ENCODE results near the gene RNF32. TPM values are rescaled to one million over a fixed set of nuclear protein-coding genes. Genes with fewer than 3 reads are reported as not detected.

The RNF32 gene
- total and polyA plus RNA-seq, 2 donors: 1.2 to 3.1 TPM

- Histone ChIP-seq H3K9me3 (ENCODE audit: control insufficient read depth in 2 of 2, insufficient read depth in 1 of 2, low read length in 1 of 2) (no peaks in the 10 kb centered on the region), H3K27ac (ENCODE audit: low read depth in 1 of 2, low read length in 1 of 2) (no peak overlapping the region), H3K27me3 (ENCODE audit: control insufficient read depth in 2 of 2, insufficient read depth in 1 of 2, low read length in 1 of 2) (peaks cover 0 to 6% of the 10 kb centered on the region in 2 donors), H3K36me3 (ENCODE audit: control insufficient read depth in 2 of 2, insufficient read depth in 2 of 2, low read length in 1 of 2) (no peaks in the 10 kb centered on the region), H3K4me1 (ENCODE audit: control insufficient read depth in 2 of 2, insufficient read depth in 2 of 2, low read length in 2 of 2) (no peaks in the 10 kb centered on the region), H3K4me3 (ENCODE audit: low read length in 2 of 2) (no peak overlapping the region)
- 96% methylated on average over 4 of the region's 4 CpGs for WGBS
- DNase-seq (ENCODE audit: low read depth in 6 of 9, low spot score in 9 of 9): no peak
Measured at GRCh38 chr7:156651474-156651873, 10.9 kb downstream of the RNF32 start.

- Histone ChIP-seq H3K27ac (ENCODE audit: low read depth in 1 of 2, low read length in 1 of 2) (no peak overlapping the region), H3K4me3 (ENCODE audit: low read length in 2 of 2) (no peak overlapping the region), H3K4me1 (ENCODE audit: control insufficient read depth in 2 of 2, insufficient read depth in 2 of 2, low read length in 2 of 2) (no peaks in the 10 kb centered on the region), H3K27me3 (ENCODE audit: control insufficient read depth in 2 of 2, insufficient read depth in 1 of 2, low read length in 1 of 2) (peaks cover 0 to 6% of the 10 kb centered on the region in 2 donors), H3K9me3 (ENCODE audit: control insufficient read depth in 2 of 2, insufficient read depth in 1 of 2, low read length in 1 of 2) (no peaks in the 10 kb centered on the region), H3K36me3 (ENCODE audit: control insufficient read depth in 2 of 2, insufficient read depth in 2 of 2, low read length in 1 of 2) (no peaks in the 10 kb centered on the region)
- 97% methylated on average over 8 of the region's 8 CpGs for WGBS
- no peak for DNase-seq (ENCODE audit: low read depth in 6 of 9, low spot score in 9 of 9)
Measured at GRCh38 chr7:156652886-156653568, 12.5 kb downstream of the RNF32 start.

DNA sequence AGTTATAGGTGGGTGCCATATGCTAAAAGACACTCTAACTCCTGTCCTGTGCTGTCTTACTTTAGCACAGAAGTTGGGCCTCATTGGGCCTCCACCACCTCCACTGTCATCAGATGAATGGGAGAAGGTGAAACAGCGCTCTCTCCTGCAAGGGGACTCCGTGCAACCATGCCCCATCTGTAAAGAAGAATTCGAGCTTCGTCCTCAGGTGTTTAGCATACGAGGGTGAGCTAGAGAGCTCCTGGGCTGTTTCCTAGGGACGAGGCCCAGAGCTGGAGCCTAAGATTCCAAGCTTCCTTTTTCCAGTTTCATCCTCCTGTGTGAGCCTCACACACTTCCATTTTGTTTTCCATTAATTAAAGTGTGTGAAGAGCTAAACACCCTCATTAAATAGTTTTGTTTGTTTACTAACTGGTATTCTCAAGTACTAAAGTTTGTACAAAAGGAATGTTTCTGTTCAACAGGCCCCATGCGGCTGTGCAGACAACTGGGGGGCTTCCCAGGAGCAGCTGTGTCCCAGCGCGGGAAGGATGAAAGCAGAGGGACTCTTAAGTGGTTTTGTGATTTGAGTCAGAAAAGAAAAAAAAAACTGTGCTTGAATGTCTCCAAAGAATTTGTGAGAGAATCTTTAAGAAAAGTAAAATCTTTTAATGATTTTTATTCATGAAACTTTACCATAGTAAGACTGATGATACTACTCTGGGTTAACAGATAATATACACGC is 14.1 kb downstream of the RNF32 start:
- peak in 1 of 9 donors; percentile 44 for DNase-seq (ENCODE audit: low read depth in 6 of 9, low spot score in 9 of 9)
- Histone ChIP-seq H3K27me3 (ENCODE audit: control insufficient read depth in 2 of 2, insufficient read depth in 1 of 2, low read length in 1 of 2) (peaks cover 0 to 6% of the 10 kb centered on the region in 2 donors), H3K9me3 (ENCODE audit: control insufficient read depth in 2 of 2, insufficient read depth in 1 of 2, low read length in 1 of 2) (no peaks in the 10 kb centered on the region), H3K4me3 (ENCODE audit: low read length in 2 of 2) (no peak overlapping the region), H3K36me3 (ENCODE audit: control insufficient read depth in 2 of 2, insufficient read depth in 2 of 2, low read length in 1 of 2) (no peaks in the 10 kb centered on the region), H3K27ac (ENCODE audit: low read depth in 1 of 2, low read length in 1 of 2) (no peak overlapping the region), H3K4me1 (ENCODE audit: control insufficient read depth in 2 of 2, insufficient read depth in 2 of 2, low read length in 2 of 2) (no peaks in the 10 kb centered on the region)
- 90% methylated on average over 10 of the region's 10 CpGs for WGBS

GRCh38 chr7:156655251-156655650 is 14.7 kb downstream of the RNF32 start:
- Histone ChIP-seq H3K9me3 (ENCODE audit: control insufficient read depth in 2 of 2, insufficient read depth in 1 of 2, low read length in 1 of 2) (no peaks in the 10 kb centered on the region), H3K4me3 (ENCODE audit: low read length in 2 of 2) (no peak overlapping the region), H3K4me1 (ENCODE audit: control insufficient read depth in 2 of 2, insufficient read depth in 2 of 2, low read length in 2 of 2) (no peaks in the 10 kb centered on the region), H3K36me3 (ENCODE audit: control insufficient read depth in 2 of 2, insufficient read depth in 2 of 2, low read length in 1 of 2) (no peaks in the 10 kb centered on the region), H3K27me3 (ENCODE audit: control insufficient read depth in 2 of 2, insufficient read depth in 1 of 2, low read length in 1 of 2) (peaks cover 0 to 4% of the 10 kb centered on the region in 2 donors), H3K27ac (ENCODE audit: low read depth in 1 of 2, low read length in 1 of 2) (no peak overlapping the region)
- WGBS: 85% methylated on average over 6 of the region's 6 CpGs
- peak in 1 of 9 donors; percentile 13 for DNase-seq (ENCODE audit: low read depth in 6 of 9, low spot score in 9 of 9)

- H3K27me3 ChIP-seq (ENCODE audit: control insufficient read depth in 2 of 2, insufficient read depth in 1 of 2, low read length in 1 of 2): no peaks in the 10 kb centered on the region
- no peaks in the 10 kb centered on the region for H3K9me3 ChIP-seq (ENCODE audit: control insufficient read depth in 2 of 2, insufficient read depth in 1 of 2, low read length in 1 of 2)
- WGBS: 95% methylated on average over 4 of the region's 4 CpGs
- no peak overlapping the region for H3K27ac ChIP-seq (ENCODE audit: low read depth in 1 of 2, low read length in 1 of 2)
- no peaks in the 10 kb centered on the region for H3K36me3 ChIP-seq (ENCODE audit: control insufficient read depth in 2 of 2, insufficient read depth in 2 of 2, low read length in 1 of 2)
- no peak for DNase-seq (ENCODE audit: low read depth in 6 of 9, low spot score in 9 of 9)
- H3K4me3 ChIP-seq (ENCODE audit: low read length in 2 of 2): no peak overlapping the region
- no peaks in the 10 kb centered on the region for H3K4me1 ChIP-seq (ENCODE audit: control insufficient read depth in 2 of 2, insufficient read depth in 2 of 2, low read length in 2 of 2)
Measured at GRCh38 chr7:156655983-156656382, 15.4 kb downstream of the RNF32 start.

- H3K27me3 ChIP-seq (ENCODE audit: control insufficient read depth in 2 of 2, insufficient read depth in 1 of 2, low read length in 1 of 2): no peaks in the 10 kb centered on the region
- no peak overlapping the region for H3K27ac ChIP-seq (ENCODE audit: low read depth in 1 of 2, low read length in 1 of 2)
- no peaks in the 10 kb centered on the region for H3K9me3 ChIP-seq (ENCODE audit: control insufficient read depth in 2 of 2, insufficient read depth in 1 of 2, low read length in 1 of 2)
- no peak overlapping the region for H3K4me3 ChIP-seq (ENCODE audit: low read length in 2 of 2)
- no peaks in the 10 kb centered on the region for H3K4me1 ChIP-seq (ENCODE audit: control insufficient read depth in 2 of 2, insufficient read depth in 2 of 2, low read length in 2 of 2)
- 74% methylated on average over 7 of the region's 7 CpGs for WGBS
- H3K36me3 ChIP-seq (ENCODE audit: control insufficient read depth in 2 of 2, insufficient read depth in 2 of 2, low read length in 1 of 2): no peaks in the 10 kb centered on the region
- DNase-seq (ENCODE audit: low read depth in 6 of 9, low spot score in 9 of 9): no peak
Measured at GRCh38 chr7:156656598-156656997, 16.0 kb downstream of the RNF32 start.

GRCh38 chr7:156657681-156658080 is 17.1 kb downstream of the RNF32 start:
- Histone ChIP-seq H3K4me1 (ENCODE audit: control insufficient read depth in 2 of 2, insufficient read depth in 2 of 2, low read length in 2 of 2) (no peaks in the 10 kb centered on the region), H3K27ac (ENCODE audit: low read depth in 1 of 2, low read length in 1 of 2) (no peak overlapping the region), H3K9me3 (ENCODE audit: control insufficient read depth in 2 of 2, insufficient read depth in 1 of 2, low read length in 1 of 2) (no peaks in the 10 kb centered on the region), H3K36me3 (ENCODE audit: control insufficient read depth in 2 of 2, insufficient read depth in 2 of 2, low read length in 1 of 2) (no peaks in the 10 kb centered on the region), H3K4me3 (ENCODE audit: low read length in 2 of 2) (no peak overlapping the region), H3K27me3 (ENCODE audit: control insufficient read depth in 2 of 2, insufficient read depth in 1 of 2, low read length in 1 of 2) (no peaks in the 10 kb centered on the region)
- no peak for DNase-seq (ENCODE audit: low read depth in 6 of 9, low spot score in 9 of 9)
- WGBS: 88% methylated on average over 4 of the region's 4 CpGs

GRCh38 chr7:156659203-156659602 is 18.6 kb downstream of the RNF32 start:
- no peaks in the 10 kb centered on the region for H3K4me1 ChIP-seq (ENCODE audit: control insufficient read depth in 2 of 2, insufficient read depth in 2 of 2, low read length in 2 of 2)
- no peaks in the 10 kb centered on the region for H3K27me3 ChIP-seq (ENCODE audit: control insufficient read depth in 2 of 2, insufficient read depth in 1 of 2, low read length in 1 of 2)
- no peak for DNase-seq (ENCODE audit: low read depth in 6 of 9, low spot score in 9 of 9)
- H3K27ac ChIP-seq (ENCODE audit: low read depth in 1 of 2, low read length in 1 of 2): no peak overlapping the region
- H3K36me3 ChIP-seq (ENCODE audit: control insufficient read depth in 2 of 2, insufficient read depth in 2 of 2, low read length in 1 of 2): no peaks in the 10 kb centered on the region
- no peak overlapping the region for H3K4me3 ChIP-seq (ENCODE audit: low read length in 2 of 2)
- H3K9me3 ChIP-seq (ENCODE audit: control insufficient read depth in 2 of 2, insufficient read depth in 1 of 2, low read length in 1 of 2): no peaks in the 10 kb centered on the region
- WGBS: 88% methylated on average over 6 of the region's 6 CpGs

GRCh38 chr7:156659961-156660360 is 19.4 kb downstream of the RNF32 start:
- 77% methylated on average over 11 of the region's 11 CpGs for WGBS
- H3K4me1 ChIP-seq (ENCODE audit: control insufficient read depth in 2 of 2, insufficient read depth in 2 of 2, low read length in 2 of 2): no peaks in the 10 kb centered on the region
- H3K27me3 ChIP-seq (ENCODE audit: control insufficient read depth in 2 of 2, insufficient read depth in 1 of 2, low read length in 1 of 2): no peaks in the 10 kb centered on the region
- no peaks in the 10 kb centered on the region for H3K9me3 ChIP-seq (ENCODE audit: control insufficient read depth in 2 of 2, insufficient read depth in 1 of 2, low read length in 1 of 2)
- no peaks in the 10 kb centered on the region for H3K36me3 ChIP-seq (ENCODE audit: control insufficient read depth in 2 of 2, insufficient read depth in 2 of 2, low read length in 1 of 2)
- DNase-seq (ENCODE audit: low read depth in 6 of 9, low spot score in 9 of 9): no peak
- H3K27ac ChIP-seq (ENCODE audit: low read depth in 1 of 2, low read length in 1 of 2): no peak overlapping the region
- no peak overlapping the region for H3K4me3 ChIP-seq (ENCODE audit: low read length in 2 of 2)
